SK-N-SH (cell line): ENCODE data around the gene LONRF2. TPM values are rescaled to one million over a fixed set of nuclear protein-coding genes. Genes with fewer than 3 reads are reported as not detected.

ENCODE experiments used
- CTCF ChIA-PET: fragments of 300-600, 350-600 bp; formaldehyde crosslinking; extraction: SDS; loops from one replicate; lab custom pipeline; 2021; lab: Yijun Ruan, JAX
- POLR2A ChIA-PET: fragments of 350-600 bp; sonication (Branson Sonifier 250); formaldehyde crosslinking; extraction: SDS; loops from one replicate; lab custom pipeline; 2020; ENCODE audit warnings: antibody characterized with exemption, inconsistent platforms; lab: Yijun Ruan, JAX
- DNase-seq: peaks from one replicate; pipeline ENCODE4 v3.0.0; 2012
- H2AFZ ChIP-seq: fragments of 200-600 bp; sonication (generic); 2 replicates; pipeline ENCODE4 v1.8.1; 2016; ENCODE audit warnings: antibody characterized with exemption, mild to moderate bottlenecking, low read depth
- H3F3A ChIP-seq: fragments of 200-600 bp; sonication (generic); replicated peaks from 2 replicates; pipeline ENCODE3; 2016; ENCODE audit warnings: antibody characterized with exemption, mild to moderate bottlenecking; ENCODE audit not compliant: insufficient read depth
- H3K27ac ChIP-seq, 2 experiments: fragments of 200-500 bp in 1 of 2; fragments of 200-600 bp in 1 of 2; sonication (Bioruptor generic) in 1 of 2; sonication (generic), shearing (Covaris generic) in 1 of 2; 2 replicates each; pipeline versions ENCODE4 v1.5.1 to v1.6.1; 2014 to 2016; ENCODE audit warnings: low read depth in 2 of 2, inconsistent platforms in 1 of 2, low read length in 1 of 2, mild to moderate bottlenecking in 1 of 2, mixed read lengths in 1 of 2
- H3K27me3 ChIP-seq: fragments of 200-600 bp; sonication (generic), shearing (Covaris generic); 2 replicates; pipeline ENCODE4 v1.6.1; 2016; ENCODE audit warnings: mixed run types; ENCODE audit not compliant: insufficient read depth
- H3K36me3 ChIP-seq, 2 experiments: fragments of 200-500 bp in 1 of 2; fragments of 200-600 bp in 1 of 2; sonication (Bioruptor generic) in 1 of 2; sonication (generic) in 1 of 2; replicated peaks in 1 of 2; 2 replicates each; pipeline versions ENCODE3 to v1.5.1; 2014 to 2016; ENCODE audit warnings: low read length in 1 of 2, mild to moderate bottlenecking in 1 of 2; ENCODE audit not compliant: insufficient read depth in 2 of 2, control insufficient read depth in 1 of 2
- H3K4me1 ChIP-seq, 2 experiments: fragments of 200-500 bp in 1 of 2; fragments of 200-600 bp in 1 of 2; sonication (Bioruptor generic) in 1 of 2; sonication (generic), shearing (Covaris generic) in 1 of 2; 2 replicates each; pipeline versions ENCODE4 v1.5.1 to v1.6.1; 2014 to 2016; ENCODE audit warnings: low read depth in 1 of 2, low read length in 1 of 2, mixed run types in 1 of 2; ENCODE audit not compliant: insufficient read depth in 2 of 2, control insufficient read depth in 1 of 2
- H3K4me2 ChIP-seq: fragments of 200-600 bp; sonication (generic), shearing (Covaris generic); 2 replicates; pipeline ENCODE4 v1.6.1; 2017; ENCODE audit warnings: mixed run types
- H3K4me3 ChIP-seq, 2 experiments: fragments of 200-500 bp in 1 of 2; fragments of 200-600 bp in 1 of 2; sonication (Bioruptor generic) in 1 of 2; sonication (generic), shearing (Covaris generic) in 1 of 2; 2 replicates each; pipeline versions ENCODE4 v1.5.1 to v1.8.1; 2014 to 2016; ENCODE audit warnings: low read depth in 2 of 2, inconsistent platforms in 1 of 2, low read length in 1 of 2, mild to moderate bottlenecking in 1 of 2, mixed read lengths in 1 of 2, moderate library complexity in 1 of 2
- H3K79me2 ChIP-seq: fragments of 200-600 bp; sonication (generic); 2 replicates; pipeline ENCODE4 v1.8.1; 2017; ENCODE audit warnings: mild to moderate bottlenecking; ENCODE audit not compliant: insufficient read depth
- H3K9ac ChIP-seq: fragments of 200-600 bp; sonication (generic); 2 replicates; pipeline ENCODE4 v1.6.1; 2017; ENCODE audit warnings: mixed run types
- H3K9me2 ChIP-seq: fragments of 200-600 bp; sonication (generic); 2 replicates; pipeline ENCODE4 v1.6.1; 2017; ENCODE audit warnings: mixed run types
- H3K9me3 ChIP-seq: fragments of 200-600 bp; sonication (generic); 2 replicates; pipeline ENCODE4 v1.6.1; 2017; ENCODE audit warnings: mixed run types, mild to moderate bottlenecking, moderate library complexity
- H4K20me1 ChIP-seq: fragments of 200-600 bp; sonication (generic); 2 replicates; pipeline ENCODE4 v1.6.1; 2017; ENCODE audit warnings: mild to moderate bottlenecking, mixed run types; ENCODE audit not compliant: insufficient read depth
- CTCF ChIP-seq: fragments of 200-600 bp; sonication (generic); IDR thresholded peaks from 2 replicates; pipeline ENCODE4 v1.6.1; 2017; ENCODE audit warnings: antibody characterized with exemption, mild to moderate bottlenecking, moderate library complexity
- GABPA ChIP-seq: IDR thresholded peaks from 2 replicates; pipeline ENCODE4 v1.4.0; 2012; ENCODE audit warnings: low read depth, mild to moderate bottlenecking
- MEF2A ChIP-seq: IDR thresholded peaks from 2 replicates; pipeline ENCODE4 v1.4.0; 2012; ENCODE audit warnings: low read depth, borderline replicate concordance
- MXI1 ChIP-seq: IDR thresholded peaks from 2 replicates; pipeline ENCODE4 v1.6.1; 2012; ENCODE audit warnings: mild to moderate bottlenecking, low read depth, low read length, improper control_type of control experiment
- NFIC ChIP-seq: IDR thresholded peaks from 2 replicates; pipeline ENCODE4 v1.4.0; 2012; ENCODE audit warnings: borderline replicate concordance
- POLR2AphosphoS5 ChIP-seq: IDR thresholded peaks from 2 replicates; pipeline ENCODE4 v1.6.1; 2012; ENCODE audit warnings: low read depth, low read length
- RFX5 ChIP-seq: IDR thresholded peaks from 2 replicates; pipeline ENCODE4 v1.6.1; 2012; ENCODE audit warnings: mild to moderate bottlenecking, improper control_type of control experiment, low read length
- TCF12 ChIP-seq: IDR thresholded peaks from 2 replicates; pipeline ENCODE4 v1.4.0; 2012
- YY1 ChIP-seq: IDR thresholded peaks from 2 replicates; pipeline ENCODE4 v1.4.0; 2012; ENCODE audit warnings: low read depth, mild to moderate bottlenecking
- WGBS: methylation state at CpG from one replicate; pipeline ENCODE4 v1.1.6; 2017; ENCODE audit warnings: low lambda C conversion rate; 5-methylcytosine and 5-hydroxymethylcytosine counted together
- polyA plus RNA-seq, 3 experiments: library from polyadenylated mRNA; depleted of rRNA; stranded (reverse); fragments of >200 nt; gene quantifications; 2 replicates each; pipeline ENCODE4 v1.2.3, GENCODE V29; 2012
- TF ChIP-seq, protein P1 (sequence below): fragments of 150-350 bp; IDR thresholded peaks from 2 replicates; pipeline ENCODE4 v1.6.1; 2017; ENCODE audit warnings: antibody characterized with exemption, low read length, low read depth, borderline replicate concordance
- TF ChIP-seq, protein P2 (sequence below): IDR thresholded peaks from 2 replicates; pipeline ENCODE4 v1.4.0; 2012; ENCODE audit warnings: low read depth, borderline replicate concordance
- TF ChIP-seq, protein P3 (sequence below): IDR thresholded peaks from 2 replicates; pipeline ENCODE4 v1.4.0; 2012; ENCODE audit warnings: low read depth

LONRF2 gene
- polyA plus RNA-seq, 1 of the 3 experiments (the other 2 are of a cell fraction): 2.0 TPM

GRCh38 chr2:100290718-100291151 lies 31.6 kb downstream of the LONRF2 start:
- Histone ChIP-seq H2AFZ (no peak overlapping the region), H3K4me2 (peak overlapping the region; percentile 44), H3K9ac (peak overlapping the region; percentile 43; the same call in 1 of the 2 replicates), H3K36me3 (no peaks in the 10 kb centered on the region), H3K27ac (peak overlapping the region; percentile 86 to 97), H4K20me1 (no peaks in the 10 kb centered on the region), H3K4me3 (no peak overlapping the region), H3K9me3 (no peaks in the 10 kb centered on the region), H3K79me2 (no peaks in the 10 kb centered on the region), H3F3A (peaks cover 33% of the 10 kb centered on the region), H3K4me1 (peaks cover 26 to 44% of the 10 kb centered on the region in 2 experiments), H3K27me3 (no peaks in the 10 kb centered on the region), H3K9me2 (no peaks in the 10 kb centered on the region)
- ChIA-PET POLR2A (interaction anchor here (0.7 to 1.4 kb wide), 2 partner anchors 31 to 126 kb away, joined by 3 to 4 read pairs; partner anchors contain the start of genes CHST10 and LONRF2), CTCF (interaction anchor here (0.8 to 6.1 kb wide), 4 partner anchors 28 to 566 kb away, joined by 3 to 58 read pairs (median 6); no protein-coding TSS in a partner anchor)
- no peak for DNase-seq
- 67% methylated on average over 7 of the region's 7 CpGs for WGBS
- TF ChIP-seq GABPA (peak; percentile 28; the same call in 1 of the 2 replicates), MEF2A (no peak)

GRCh38 chr2:100289020-100289419 lies 33.3 kb downstream of the LONRF2 start:
- Histone ChIP-seq H3K9ac (no peak overlapping the region), H3F3A (peaks cover 44% of the 10 kb centered on the region), H3K9me3 (no peaks in the 10 kb centered on the region), H4K20me1 (no peaks in the 10 kb centered on the region), H3K27ac (no peak overlapping the region; a peak in 1 of 4 replicates), H3K4me2 (no peak overlapping the region), H3K79me2 (no peaks in the 10 kb centered on the region), H3K4me1 (peaks cover 26 to 52% of the 10 kb centered on the region in 2 experiments)
- CTCF ChIA-PET: interaction anchor here (1.4 to 4.4 kb wide), 3 partner anchors 27 to 92 kb away, joined by 3 to 42 read pairs (median 10); no protein-coding TSS in a partner anchor
- POLR2A ChIA-PET: no interaction called here
- TF ChIP-seq, protein P1, sequence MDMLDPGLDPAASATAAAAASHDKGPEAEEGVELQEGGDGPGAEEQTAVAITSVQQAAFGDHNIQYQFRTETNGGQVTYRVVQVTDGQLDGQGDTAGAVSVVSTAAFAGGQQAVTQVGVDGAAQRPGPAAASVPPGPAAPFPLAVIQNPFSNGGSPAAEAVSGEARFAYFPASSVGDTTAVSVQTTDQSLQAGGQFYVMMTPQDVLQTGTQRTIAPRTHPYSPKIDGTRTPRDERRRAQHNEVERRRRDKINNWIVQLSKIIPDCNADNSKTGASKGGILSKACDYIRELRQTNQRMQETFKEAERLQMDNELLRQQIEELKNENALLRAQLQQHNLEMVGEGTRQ: no peak
- TF ChIP-seq, protein P2, sequence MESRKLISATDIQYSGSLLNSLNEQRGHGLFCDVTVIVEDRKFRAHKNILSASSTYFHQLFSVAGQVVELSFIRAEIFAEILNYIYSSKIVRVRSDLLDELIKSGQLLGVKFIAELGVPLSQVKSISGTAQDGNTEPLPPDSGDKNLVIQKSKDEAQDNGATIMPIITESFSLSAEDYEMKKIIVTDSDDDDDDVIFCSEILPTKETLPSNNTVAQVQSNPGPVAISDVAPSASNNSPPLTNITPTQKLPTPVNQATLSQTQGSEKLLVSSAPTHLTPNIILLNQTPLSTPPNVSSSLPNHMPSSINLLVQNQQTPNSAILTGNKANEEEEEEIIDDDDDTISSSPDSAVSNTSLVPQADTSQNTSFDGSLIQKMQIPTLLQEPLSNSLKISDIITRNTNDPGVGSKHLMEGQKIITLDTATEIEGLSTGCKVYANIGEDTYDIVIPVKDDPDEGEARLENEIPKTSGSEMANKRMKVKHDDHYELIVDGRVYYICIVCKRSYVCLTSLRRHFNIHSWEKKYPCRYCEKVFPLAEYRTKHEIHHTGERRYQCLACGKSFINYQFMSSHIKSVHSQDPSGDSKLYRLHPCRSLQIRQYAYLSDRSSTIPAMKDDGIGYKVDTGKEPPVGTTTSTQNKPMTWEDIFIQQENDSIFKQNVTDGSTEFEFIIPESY: no peak
- TF ChIP-seq CTCF (no peak), MXI1 (no peak), RFX5 (no peak), NFIC (no peak), YY1 (no peak), TCF12 (0 out of 2 replicates have a peak, but pooled peaks have one; percentile 15), POLR2AphosphoS5 (no peak)
- TF ChIP-seq, protein P3, sequence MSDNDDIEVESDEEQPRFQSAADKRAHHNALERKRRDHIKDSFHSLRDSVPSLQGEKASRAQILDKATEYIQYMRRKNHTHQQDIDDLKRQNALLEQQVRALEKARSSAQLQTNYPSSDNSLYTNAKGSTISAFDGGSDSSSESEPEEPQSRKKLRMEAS: peak; percentile 51
- TF ChIP-seq, all 33 proteins: peak for 2
- H2AFZ ChIP-seq: no peak overlapping the region
- H3K4me3 ChIP-seq: no peak overlapping the region
- H3K36me3 ChIP-seq: no peaks in the 10 kb centered on the region
- H3K27me3 ChIP-seq: no peaks in the 10 kb centered on the region
- no peak for DNase-seq
- WGBS: 66% methylated on average over 6 of the region's 6 CpGs
- H3K9me2 ChIP-seq: no peaks in the 10 kb centered on the region
